ENCODE data around the gene PHACTR1. TPM values are rescaled to one million over a fixed set of nuclear protein-coding genes. Genes with fewer than 3 reads are reported as not detected.

The PHACTR1 gene
- total RNA-seq, 1 donor from 2014 or later, result 8.4 TPM

DNA sequence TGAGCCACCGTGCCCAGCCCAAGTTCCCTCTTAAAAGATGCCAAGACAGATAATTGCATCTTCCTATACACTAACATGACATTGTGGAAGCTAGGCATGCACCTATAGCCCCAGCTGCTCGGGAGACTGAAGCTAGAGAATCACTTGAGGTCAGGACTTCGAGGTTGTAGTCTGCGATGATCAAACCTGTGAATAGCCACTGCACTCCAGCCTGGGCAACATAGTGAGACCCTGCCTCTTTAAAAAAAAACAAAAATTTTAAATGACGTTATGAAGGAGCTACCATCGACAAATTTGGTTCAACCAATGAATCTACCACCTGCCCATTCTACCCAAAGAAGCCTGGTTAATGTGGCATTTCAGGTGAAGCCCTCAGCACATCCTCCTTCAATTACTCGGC, 531.1 kb downstream of the PHACTR1 start:
- intact Hi-C loops (cut with DNase I), result no loop called here
- H3K27me3 ChIP-seq, result no peaks in the 10 kb centered on the region
- H3K36me3 ChIP-seq, result peaks cover 0 to 18% of the 10 kb centered on the region in 2 donors
- H3K27ac ChIP-seq, result no peak overlapping the region
- H3K9me3 ChIP-seq, result no peaks in the 10 kb centered on the region
- no peaks in the 10 kb centered on the region for H3K4me1 ChIP-seq
- TF ChIP-seq, protein P1, sequence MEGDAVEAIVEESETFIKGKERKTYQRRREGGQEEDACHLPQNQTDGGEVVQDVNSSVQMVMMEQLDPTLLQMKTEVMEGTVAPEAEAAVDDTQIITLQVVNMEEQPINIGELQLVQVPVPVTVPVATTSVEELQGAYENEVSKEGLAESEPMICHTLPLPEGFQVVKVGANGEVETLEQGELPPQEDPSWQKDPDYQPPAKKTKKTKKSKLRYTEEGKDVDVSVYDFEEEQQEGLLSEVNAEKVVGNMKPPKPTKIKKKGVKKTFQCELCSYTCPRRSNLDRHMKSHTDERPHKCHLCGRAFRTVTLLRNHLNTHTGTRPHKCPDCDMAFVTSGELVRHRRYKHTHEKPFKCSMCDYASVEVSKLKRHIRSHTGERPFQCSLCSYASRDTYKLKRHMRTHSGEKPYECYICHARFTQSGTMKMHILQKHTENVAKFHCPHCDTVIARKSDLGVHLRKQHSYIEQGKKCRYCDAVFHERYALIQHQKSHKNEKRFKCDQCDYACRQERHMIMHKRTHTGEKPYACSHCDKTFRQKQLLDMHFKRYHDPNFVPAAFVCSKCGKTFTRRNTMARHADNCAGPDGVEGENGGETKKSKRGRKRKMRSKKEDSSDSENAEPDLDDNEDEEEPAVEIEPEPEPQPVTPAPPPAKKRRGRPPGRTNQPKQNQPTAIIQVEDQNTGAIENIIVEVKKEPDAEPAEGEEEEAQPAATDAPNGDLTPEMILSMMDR (IDR thresholded peaks at IDR 0.05), result no peak
- no peak for DNase-seq (ENCODE audit: low spot score in 2 of 2)
- H3K4me3 ChIP-seq, result no peak overlapping the region

DNA sequence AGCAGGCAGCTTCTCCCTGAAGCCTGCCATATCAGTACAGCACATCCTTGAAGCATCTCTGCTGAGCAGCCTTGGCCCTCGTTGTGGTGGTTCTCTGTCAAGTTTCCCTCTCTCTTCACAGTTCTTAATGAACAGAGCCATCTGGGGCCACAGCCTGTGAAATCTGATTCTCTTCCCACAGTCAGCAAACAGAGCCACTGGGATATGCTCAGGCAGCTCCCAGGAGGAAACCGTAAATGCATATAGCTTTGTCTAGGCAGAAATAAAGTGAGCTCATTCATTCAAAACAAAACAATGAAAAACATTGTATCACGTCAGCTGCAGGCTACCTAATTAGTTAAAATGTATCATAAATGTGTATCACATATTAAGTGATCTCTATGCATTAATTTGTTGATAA, 531.5 kb downstream of the PHACTR1 start:
- intact Hi-C loops (cut with DNase I), result no loop called here
- no peaks in the 10 kb centered on the region for H3K4me1 ChIP-seq
- no peaks in the 10 kb centered on the region for H3K27me3 ChIP-seq
- no peak for DNase-seq (ENCODE audit: low spot score in 2 of 2)
- H3K27ac ChIP-seq, result no peak overlapping the region
- H3K9me3 ChIP-seq, result no peaks in the 10 kb centered on the region
- H3K36me3 ChIP-seq, result peaks cover 0 to 18% of the 10 kb centered on the region in 2 donors
- H3K4me3 ChIP-seq, result no peak overlapping the region
- TF ChIP-seq, protein P1 (IDR thresholded peaks at IDR 0.05), result no peak

DNA sequence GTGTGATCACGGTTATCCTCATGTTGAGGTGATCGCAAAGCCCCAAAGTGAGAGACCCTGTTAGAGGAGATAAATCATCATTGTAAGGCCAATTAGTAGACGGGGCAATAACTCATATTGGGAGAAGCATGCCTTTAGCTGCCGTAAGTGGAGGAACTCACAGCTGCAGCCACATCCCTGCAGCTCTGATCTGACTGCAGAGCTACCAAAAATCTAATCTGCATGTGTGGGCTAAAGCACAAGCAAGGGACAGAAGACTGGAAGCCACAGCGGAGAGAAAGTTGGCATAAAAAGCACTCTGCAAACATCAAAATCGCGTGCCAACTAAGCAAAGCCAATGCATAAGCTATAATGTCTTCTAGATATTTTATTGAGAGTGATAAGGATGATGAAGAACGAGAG, 532.0 kb downstream of the PHACTR1 start:
- Histone ChIP-seq H3K9me3 (no peaks in the 10 kb centered on the region), H3K36me3 (peaks cover 0 to 18% of the 10 kb centered on the region in 2 donors), H3K4me1 (no peaks in the 10 kb centered on the region), H3K4me3 (no peak overlapping the region), H3K27ac (no peak overlapping the region), H3K27me3 (no peaks in the 10 kb centered on the region)
- TF ChIP-seq, protein P1 (IDR thresholded peaks at IDR 0.05), result no peak
- intact Hi-C loops (cut with DNase I), result no loop called here
- no peak for DNase-seq (ENCODE audit: low spot score in 2 of 2)

DNA sequence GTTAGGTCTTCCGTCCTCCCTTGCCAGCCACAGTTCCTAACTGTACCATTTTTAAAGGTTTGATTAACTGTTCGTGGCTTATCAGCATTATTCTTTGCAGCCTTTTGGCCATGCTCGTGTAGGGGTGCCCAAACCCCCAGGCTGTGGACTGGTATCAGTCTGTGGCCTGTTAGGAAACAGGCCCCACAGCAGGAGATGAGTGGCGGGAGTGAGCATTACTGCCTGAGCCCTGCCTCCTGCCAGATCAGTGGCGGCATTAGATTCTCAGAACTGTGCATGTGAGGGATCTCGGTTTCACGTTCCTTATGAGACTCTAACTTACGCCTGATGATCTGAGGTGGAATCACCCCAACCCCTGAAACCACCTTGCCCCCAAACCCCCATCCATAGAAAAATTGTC, 532.4 kb downstream of the PHACTR1 start:
- no peaks in the 10 kb centered on the region for H3K4me1 ChIP-seq

DNA sequence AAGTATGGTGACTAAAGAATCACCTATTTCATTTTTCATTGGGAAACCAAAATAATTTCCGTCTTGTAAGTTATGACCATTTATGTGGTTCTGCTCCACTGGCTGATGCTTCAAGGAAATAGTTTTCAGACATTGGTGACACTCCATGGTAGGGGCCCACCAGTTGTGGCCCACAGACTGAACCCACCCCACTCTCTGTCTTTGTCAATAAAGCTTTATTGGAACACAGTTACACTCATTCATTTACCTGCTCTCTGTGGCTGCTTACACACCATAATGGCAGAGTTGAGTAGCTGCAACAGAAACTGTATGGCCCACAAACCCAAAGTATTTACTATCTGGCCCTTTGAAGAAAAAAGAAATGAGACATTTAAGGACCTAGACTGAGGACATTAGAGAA, 533.2 kb downstream of the PHACTR1 start:
- Histone ChIP-seq H3K4me1 (no peaks in the 10 kb centered on the region), H3K36me3 (peaks cover under 1 to 22% of the 10 kb centered on the region in 2 donors), H3K4me3 (no peak overlapping the region), H3K27me3 (no peaks in the 10 kb centered on the region), H3K27ac (no peak overlapping the region), H3K9me3 (no peaks in the 10 kb centered on the region)
- no peak for DNase-seq (ENCODE audit: low spot score in 2 of 2)
- TF ChIP-seq, protein P1 (IDR thresholded peaks at IDR 0.05), result no peak
- intact Hi-C loops (cut with DNase I), result no loop called here

More for the DNA sequence above, 532.4 kb downstream of the PHACTR1 start:
- peaks cover 0 to 18% of the 10 kb centered on the region in 2 donors for H3K36me3 ChIP-seq
- H3K4me3 ChIP-seq, result no peak overlapping the region
- TF ChIP-seq, protein P1 (IDR thresholded peaks at IDR 0.05), result no peak
- no peaks in the 10 kb centered on the region for H3K9me3 ChIP-seq
- no peak for DNase-seq (ENCODE audit: low spot score in 2 of 2)
- H3K27ac ChIP-seq, result no peak overlapping the region
- H3K27me3 ChIP-seq, result no peaks in the 10 kb centered on the region
- intact Hi-C loops (cut with DNase I), result no loop called here

DNA sequence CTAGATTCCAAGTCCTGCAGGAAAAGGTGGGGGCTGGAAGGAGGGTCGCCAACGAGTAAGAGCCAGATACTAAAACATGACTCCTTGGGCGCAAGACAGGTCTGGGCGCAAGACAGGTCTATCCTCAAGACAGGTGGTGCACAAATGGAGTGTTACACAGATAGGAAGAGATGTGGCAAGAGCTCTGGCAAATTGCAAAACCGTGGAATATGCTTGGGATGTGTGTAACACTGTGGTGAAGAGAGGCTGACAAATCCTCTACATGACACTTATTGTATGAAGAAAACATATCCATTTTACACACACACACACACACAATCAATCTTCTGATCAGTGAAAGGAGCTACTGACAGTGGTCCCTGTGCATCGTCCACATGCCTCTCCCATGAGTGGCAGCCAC, 534.1 kb downstream of the PHACTR1 start:
- H3K36me3 ChIP-seq, result peaks cover 4 to 28% of the 10 kb centered on the region in 2 donors
- H3K4me1 ChIP-seq, result no peaks in the 10 kb centered on the region
- TF ChIP-seq, protein P1 (IDR thresholded peaks at IDR 0.05), result no peak
- no peak overlapping the region for H3K27ac ChIP-seq
- no peaks in the 10 kb centered on the region for H3K27me3 ChIP-seq
- intact Hi-C loops (cut with DNase I), result no loop called here
- no peak overlapping the region for H3K4me3 ChIP-seq
- no peak for DNase-seq (ENCODE audit: low spot score in 2 of 2)
- no peaks in the 10 kb centered on the region for H3K9me3 ChIP-seq

Data from ascending aorta (tissue), 2 donors.